ENCODE measurements around the gene DIS3L2.
"Not testable (repeated sequence)": the region's sequence is repeated elsewhere in the genome, so short reads cannot be mapped to it uniquely, and the experiment has no call there.

The DIS3L2 gene

DNA sequence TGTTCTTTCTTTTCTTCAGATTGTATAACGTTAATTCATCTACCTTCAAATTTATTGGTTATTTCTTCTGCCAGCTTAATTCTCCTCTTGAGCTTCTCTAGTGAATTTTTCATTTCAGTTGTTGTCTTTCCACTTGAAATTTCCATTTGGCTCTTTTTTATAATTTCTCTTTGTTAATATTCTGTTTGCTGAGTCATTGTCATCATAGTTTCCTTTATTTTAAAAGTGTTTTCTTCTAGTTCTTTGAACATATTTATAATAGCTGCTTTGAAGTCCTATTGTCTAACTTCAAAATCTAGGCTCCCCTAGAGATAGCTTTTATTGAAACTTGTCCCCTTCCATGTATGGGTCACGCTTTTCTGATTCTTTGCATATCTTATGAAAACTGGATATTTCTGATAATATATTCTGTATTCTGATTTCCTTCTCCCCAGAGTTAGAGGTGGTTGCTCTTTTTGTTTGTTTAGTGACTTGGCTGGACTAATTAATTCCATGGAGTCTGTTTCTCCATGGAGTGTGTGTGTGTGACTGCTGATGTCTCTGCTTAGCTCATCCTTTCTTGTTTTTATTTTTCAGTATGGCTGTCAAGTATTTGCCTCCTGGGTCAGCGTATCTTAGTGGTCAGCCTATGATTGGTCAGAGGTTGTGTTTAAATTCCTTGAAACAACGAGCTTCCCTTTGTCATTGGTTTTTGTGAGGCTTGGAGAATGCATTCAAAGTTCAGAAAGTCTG, 47.6 kb downstream of the DIS3L2 start:
- no peak for DNase-seq (ENCODE audit: low read depth, low spot score)

DNA sequence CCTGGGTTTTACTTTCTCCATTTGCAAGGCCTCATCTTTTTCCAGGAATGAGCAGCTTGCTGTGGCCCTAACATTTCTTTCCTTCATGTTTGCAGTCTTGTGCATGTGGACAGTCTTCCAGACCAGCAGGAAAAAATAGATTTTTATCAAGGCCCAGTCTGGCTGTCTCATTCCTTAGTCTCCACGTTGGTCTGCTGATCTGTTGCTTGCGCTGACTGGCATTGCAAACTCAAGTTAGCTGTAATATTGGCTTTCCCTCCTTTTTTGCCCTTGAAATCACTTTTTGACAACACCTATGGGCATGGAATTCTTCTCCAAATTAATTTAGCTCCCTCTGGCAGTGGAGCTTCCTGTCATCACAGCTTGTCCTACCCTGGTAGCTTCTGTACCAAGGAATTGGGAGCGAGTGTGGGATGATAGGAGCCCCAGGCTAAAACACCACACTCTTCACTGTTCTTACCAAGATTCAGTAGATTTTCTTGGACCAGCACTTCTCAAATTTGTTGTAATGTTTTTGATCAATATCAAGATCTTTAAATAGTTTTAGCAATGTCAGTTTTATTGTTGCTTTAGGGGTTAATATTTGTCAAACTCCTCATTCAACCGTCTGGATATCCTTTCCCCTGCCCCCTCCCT, 48.2 kb downstream of the DIS3L2 start:
- DNase-seq (ENCODE audit: low read depth, low spot score) = no peak

GRCh38 chr2:232013701-232014353, 52.3 kb downstream of the DIS3L2 start:
- no peak for DNase-seq (ENCODE audit: low read depth, low spot score)

- DNase-seq (ENCODE audit: low read depth, low spot score) = no peak
These were observed 53.2 kb downstream of the DIS3L2 start for GRCh38 chr2:232014681-232015080.

GRCh38 chr2:232018181-232018580, 56.7 kb downstream of the DIS3L2 start:
- DNase-seq (ENCODE audit: low read depth, low spot score) = no peak

DNA sequence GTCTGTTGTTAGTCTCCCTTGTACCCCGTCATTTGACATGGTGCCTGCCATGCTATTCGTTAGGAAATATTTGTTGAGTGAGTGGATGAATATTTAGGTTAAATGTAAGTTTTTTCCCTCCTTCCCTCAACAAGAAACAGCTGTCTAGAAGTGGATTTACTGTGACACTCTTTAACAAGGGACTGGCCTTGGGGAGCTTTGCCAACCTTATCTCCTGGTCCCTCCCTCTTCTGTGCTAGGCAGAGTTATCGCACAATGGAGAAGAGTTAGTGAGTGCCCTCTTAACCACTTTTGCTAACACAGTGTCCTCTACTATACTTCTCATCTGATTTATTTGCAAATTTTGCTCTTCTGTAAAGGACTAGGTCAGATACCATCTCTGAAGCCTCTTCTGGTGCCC, 61.2 kb downstream of the DIS3L2 start:
- no peak for DNase-seq (ENCODE audit: low read depth, low spot score)

DNA sequence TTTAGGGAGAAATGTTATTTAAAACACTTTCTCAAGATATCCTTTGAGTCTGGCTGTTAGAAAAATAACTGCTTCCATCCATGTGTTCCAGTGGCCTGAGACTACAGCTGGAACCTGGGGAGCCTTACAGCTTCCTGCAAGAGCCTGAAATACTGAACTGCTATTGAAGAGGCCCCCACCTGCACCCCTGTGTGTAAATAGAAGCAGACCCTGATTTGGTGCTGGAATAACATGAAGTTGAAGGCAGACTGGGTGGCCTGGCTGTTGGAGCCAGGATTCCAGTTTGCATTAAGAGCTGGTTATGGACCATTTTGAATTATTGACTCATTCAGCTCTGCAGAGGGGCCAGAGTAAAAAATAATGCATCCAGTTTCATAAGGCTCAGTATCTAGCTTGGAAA, 61.9 kb downstream of the DIS3L2 start:
- DNase-seq (ENCODE audit: low read depth, low spot score) = no peak

GRCh38 chr2:232024457-232024856, 62.9 kb downstream of the DIS3L2 start:
- DNase-seq (ENCODE audit: low read depth, low spot score) = no peak

- DNase-seq (ENCODE audit: low read depth, low spot score) = no peak
These were observed 65.4 kb downstream of the DIS3L2 start for GRCh38 chr2:232026910-232027309.

GRCh38 chr2:232027530-232027929, 66.0 kb downstream of the DIS3L2 start:
- no peak for DNase-seq (ENCODE audit: low read depth, low spot score)

- DNase-seq (ENCODE audit: low read depth, low spot score) = no peak
These were observed 66.6 kb downstream of the DIS3L2 start for GRCh38 chr2:232028071-232028470.

DNA sequence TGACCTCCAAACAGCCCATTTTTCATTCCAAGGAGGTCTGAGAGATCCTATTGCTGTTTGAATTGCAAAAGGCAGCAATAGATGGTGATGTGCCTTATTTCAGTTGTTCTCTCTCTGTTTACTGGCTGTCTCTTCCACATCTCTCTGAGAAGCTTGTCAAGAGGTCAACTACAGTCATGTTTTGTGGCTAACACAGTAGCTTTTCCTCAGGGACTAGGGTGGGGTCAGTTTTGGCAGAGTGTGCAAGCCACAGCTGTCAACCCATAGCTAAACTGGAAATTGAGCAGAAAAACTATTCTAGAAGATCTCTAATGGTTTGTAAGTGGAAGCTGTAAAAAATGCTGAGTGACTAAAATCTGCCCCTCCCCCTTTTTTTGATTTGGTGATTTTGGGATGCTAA, 67.1 kb downstream of the DIS3L2 start:
- no peak for DNase-seq (ENCODE audit: low read depth, low spot score)

- no peak for DNase-seq (ENCODE audit: low read depth, low spot score)
These were observed 67.8 kb downstream of the DIS3L2 start for GRCh38 chr2:232029346-232029745.

- no peak for DNase-seq (ENCODE audit: low read depth, low spot score)
These were observed 68.7 kb downstream of the DIS3L2 start for GRCh38 chr2:232030229-232030628.

GRCh38 chr2:232035292-232035691, 73.8 kb downstream of the DIS3L2 start:
- not testable (repeated sequence) for DNase-seq (ENCODE audit: low read depth, low spot score)

DNA sequence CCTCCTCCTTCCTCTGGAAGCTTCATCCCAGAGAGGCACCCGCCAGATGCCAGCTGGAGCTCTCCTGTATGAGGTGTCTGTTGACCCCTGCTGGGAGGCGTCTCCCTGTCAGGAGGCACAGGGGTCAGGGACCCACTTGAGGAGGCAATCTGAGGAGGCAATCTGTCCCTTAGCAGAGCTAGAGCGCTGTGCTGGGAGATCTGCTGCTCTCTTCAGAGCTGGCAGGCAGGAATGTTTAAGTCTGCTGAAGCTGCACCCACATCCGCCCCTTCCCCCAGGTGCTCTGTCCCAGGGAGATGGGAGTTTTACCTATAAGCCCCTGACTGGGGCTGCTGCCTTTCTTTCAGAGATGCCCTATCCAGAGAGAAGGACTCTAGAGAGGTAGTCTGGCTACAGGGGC, 75.4 kb downstream of the DIS3L2 start:
- not testable (repeated sequence) for DNase-seq (ENCODE audit: low read depth, low spot score)

DNA sequence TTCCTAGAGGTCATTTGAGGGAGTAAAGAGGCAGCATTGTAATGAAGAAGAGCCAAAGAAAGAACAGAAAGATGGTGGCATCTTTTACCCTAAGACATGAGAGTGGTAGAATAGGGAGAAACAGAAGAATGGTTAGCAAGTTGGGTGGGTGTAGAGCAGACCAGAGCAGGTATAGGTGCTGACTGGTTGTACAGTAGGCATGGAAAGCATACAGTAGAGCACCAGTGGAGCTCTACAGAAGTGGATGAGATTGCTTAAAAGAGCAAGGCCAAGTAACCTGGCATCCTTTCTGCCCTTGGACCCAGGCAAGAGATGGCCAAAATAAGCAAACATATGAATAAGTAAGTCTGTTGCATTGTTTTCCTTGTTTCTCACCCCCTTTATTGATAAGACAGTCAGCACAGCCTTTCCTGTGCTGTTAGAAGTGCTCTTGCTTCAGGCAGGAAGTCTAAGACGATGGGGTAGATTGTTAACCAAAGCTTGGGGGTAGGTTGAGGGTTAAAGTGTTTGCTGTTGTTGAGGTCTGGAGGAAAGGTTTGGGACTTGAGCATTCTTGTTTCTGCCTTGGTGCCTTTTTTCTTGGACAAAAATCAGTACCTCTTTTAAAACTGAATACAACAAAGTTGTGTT, 76.9 kb downstream of the DIS3L2 start:
- no peak for DNase-seq (ENCODE audit: low read depth, low spot score)

DNA sequence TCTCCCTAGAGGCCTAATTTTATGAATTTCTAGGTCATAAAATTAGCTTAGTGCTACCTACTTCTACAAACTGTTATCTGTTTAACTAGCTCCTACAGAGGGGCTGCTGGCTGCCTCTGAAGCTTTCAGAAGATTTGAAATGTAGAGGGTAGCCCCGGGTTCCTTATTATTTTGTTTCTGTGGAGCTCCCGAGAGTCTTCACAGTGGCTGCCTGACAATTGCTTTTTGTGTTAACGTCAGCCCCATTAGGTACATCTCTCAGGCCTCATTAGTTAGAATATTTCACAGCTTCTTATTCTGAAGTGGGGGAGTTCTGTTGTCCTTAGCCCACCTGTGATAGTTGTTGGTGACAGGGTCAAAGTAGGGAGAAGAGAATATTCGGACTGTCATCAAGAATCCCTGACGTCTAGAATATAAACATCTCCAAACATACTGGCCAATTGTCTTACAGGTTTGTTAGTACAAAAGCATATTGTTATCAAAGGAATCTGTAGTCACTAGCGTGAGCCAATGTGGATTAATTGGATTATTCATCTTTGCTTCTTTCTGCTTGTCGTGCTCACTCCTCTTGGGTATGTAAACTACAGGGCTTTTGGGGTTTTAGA, 77.5 kb downstream of the DIS3L2 start:
- no peak for DNase-seq (ENCODE audit: low read depth, low spot score)

DNA sequence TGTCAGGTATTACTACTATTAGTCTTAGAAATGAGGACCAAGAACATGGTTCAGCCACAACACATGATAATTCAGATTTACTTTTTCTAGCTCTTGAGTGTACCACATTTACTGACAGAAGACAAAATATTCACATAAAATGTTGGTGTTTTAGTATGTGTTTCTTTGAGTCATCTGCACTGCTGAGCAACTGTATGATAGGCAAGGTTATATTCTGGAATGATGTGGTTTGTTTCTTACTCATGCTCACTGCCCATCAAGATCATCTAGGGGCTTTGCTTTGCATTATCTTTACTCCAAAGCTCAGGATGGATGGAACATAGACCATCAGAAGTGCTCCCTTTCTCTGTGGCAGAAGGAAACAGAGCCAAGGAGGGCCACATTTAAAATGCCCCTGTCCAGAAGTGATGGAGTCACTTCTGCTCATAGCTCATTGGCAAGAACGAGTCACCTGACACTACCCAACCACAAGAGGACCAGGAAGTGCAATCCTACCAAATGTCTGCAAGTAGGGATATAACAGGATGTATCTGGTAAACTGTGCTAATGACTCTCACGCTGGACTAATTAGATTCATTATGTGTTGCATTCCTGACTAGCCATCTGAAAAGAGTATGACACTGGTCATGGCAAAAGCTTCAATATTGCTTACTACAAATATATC, 81.5 kb downstream of the DIS3L2 start:
- no peak for DNase-seq (ENCODE audit: low read depth, low spot score)

DNA sequence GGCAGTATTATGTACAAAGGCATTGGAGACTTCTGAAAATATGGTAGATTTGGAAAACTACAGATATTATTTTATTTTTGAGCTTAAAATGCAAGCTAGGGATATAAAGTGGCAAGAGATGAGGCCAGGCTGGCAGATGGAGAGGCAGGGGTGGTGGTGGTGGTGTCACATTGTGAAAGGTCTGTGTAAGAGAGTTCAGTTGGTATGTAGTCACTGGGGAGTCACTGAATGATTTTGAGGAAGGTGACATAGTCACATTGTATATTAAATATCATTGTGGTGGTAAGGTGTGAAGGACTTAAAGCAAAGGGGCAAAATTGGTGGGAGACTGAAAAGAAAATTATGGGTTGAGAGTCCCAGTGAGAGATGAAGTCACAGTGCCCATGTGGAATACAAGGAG, 82.5 kb downstream of the DIS3L2 start:
- DNase-seq (ENCODE audit: low read depth, low spot score) = no peak

- DNase-seq (ENCODE audit: low read depth, low spot score) = no peak
These were observed 87.8 kb downstream of the DIS3L2 start for GRCh38 chr2:232049350-232049749.

- DNase-seq (ENCODE audit: low read depth, low spot score) = no peak
These were observed 91.1 kb downstream of the DIS3L2 start for GRCh38 chr2:232052591-232052990.
